ENCODE data around the gene PRRC2B. TPM values are rescaled to one million over a fixed set of nuclear protein-coding genes. Genes with fewer than 3 reads are reported as not detected.
"Not testable (repeated sequence)": the region's sequence is repeated elsewhere in the genome, so short reads cannot be mapped to it uniquely, and the experiment has no call there.

Gene PRRC2B
- total RNA-seq, 1 experiment from 2014 or later, result 219 TPM

- ChIA-PET POLR2A (no interaction called here), CTCF (no interaction called here)
Observed at GRCh38 chr9:131511880-131512279, 118.0 kb downstream of the PRRC2B start.

GRCh38 chr9:131513177-131513576 is 119.3 kb downstream of the PRRC2B start:
- ChIA-PET CTCF (no interaction called here), POLR2A (no interaction called here)
- no peak overlapping the region for H3K27ac Mint-ChIP-seq (ENCODE audit: unreplicated experiment)
- peaks cover 2% of the 10 kb centered on the region; the same call in 1 of the 2 replicates for H3K36me3 ChIP-seq (ENCODE audit: control insufficient read depth, insufficient read depth, low read length)
- intact Hi-C loops (cut with micrococcal nuclease; ENCODE audit: unreplicated experiment), result no loop called here
- H3K27me3 ChIP-seq (replicated peaks; ENCODE audit: control insufficient read depth, insufficient read depth, low read length), result no peaks in the 10 kb centered on the region
- no peak overlapping the region for H3K4me3 Mint-ChIP-seq (ENCODE audit: unreplicated experiment)
- no peaks in the 10 kb centered on the region for H3K9me3 Mint-ChIP-seq (ENCODE audit: unreplicated experiment)
- no peak for DNase-seq
- no peak overlapping the region for H3K4me3 ChIP-seq (ENCODE audit: low read depth, low read length)
- H3K27me3 Mint-ChIP-seq (ENCODE audit: insufficient read depth, unreplicated experiment), result no peaks in the 10 kb centered on the region
- TF ChIP-seq, protein P1, sequence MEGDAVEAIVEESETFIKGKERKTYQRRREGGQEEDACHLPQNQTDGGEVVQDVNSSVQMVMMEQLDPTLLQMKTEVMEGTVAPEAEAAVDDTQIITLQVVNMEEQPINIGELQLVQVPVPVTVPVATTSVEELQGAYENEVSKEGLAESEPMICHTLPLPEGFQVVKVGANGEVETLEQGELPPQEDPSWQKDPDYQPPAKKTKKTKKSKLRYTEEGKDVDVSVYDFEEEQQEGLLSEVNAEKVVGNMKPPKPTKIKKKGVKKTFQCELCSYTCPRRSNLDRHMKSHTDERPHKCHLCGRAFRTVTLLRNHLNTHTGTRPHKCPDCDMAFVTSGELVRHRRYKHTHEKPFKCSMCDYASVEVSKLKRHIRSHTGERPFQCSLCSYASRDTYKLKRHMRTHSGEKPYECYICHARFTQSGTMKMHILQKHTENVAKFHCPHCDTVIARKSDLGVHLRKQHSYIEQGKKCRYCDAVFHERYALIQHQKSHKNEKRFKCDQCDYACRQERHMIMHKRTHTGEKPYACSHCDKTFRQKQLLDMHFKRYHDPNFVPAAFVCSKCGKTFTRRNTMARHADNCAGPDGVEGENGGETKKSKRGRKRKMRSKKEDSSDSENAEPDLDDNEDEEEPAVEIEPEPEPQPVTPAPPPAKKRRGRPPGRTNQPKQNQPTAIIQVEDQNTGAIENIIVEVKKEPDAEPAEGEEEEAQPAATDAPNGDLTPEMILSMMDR (IDR thresholded peaks at IDR 0.05; ENCODE audit: insufficient read depth in 1 of 2, low read depth in 1 of 2, low read length in 1 of 2, severe bottlenecking in 1 of 2, unreplicated experiment in 1 of 2), result no peak
- BruUV-seq (replicated peaks), result no TSS peak
- H3K9me3 ChIP-seq, result no peaks in the 10 kb centered on the region
- H3K4me1 Mint-ChIP-seq (ENCODE audit: low read depth, unreplicated experiment), result no peaks in the 10 kb centered on the region
- H3K36me3 Mint-ChIP-seq (ENCODE audit: insufficient read depth, unreplicated experiment), result peaks cover 34% of the 10 kb centered on the region
- H3K4me1 ChIP-seq, result peaks cover 3% of the 10 kb centered on the region; the same call in 1 of the 2 replicates

More at GRCh38 chr9:131511880-131512279, 118.0 kb downstream of the PRRC2B start:
- Histone ChIP-seq H3K36me3 (ENCODE audit: control insufficient read depth, insufficient read depth, low read length) (peaks cover 5% of the 10 kb centered on the region), H3K4me3 (ENCODE audit: low read depth, low read length) (no peak overlapping the region), H3K9me3 (no peaks in the 10 kb centered on the region), H3K4me1 (peaks cover 3% of the 10 kb centered on the region; the same call in 1 of the 2 replicates), H3K27me3 (replicated peaks; ENCODE audit: control insufficient read depth, insufficient read depth, low read length) (no peaks in the 10 kb centered on the region)
- no peaks in the 10 kb centered on the region for H3K9me3 Mint-ChIP-seq (ENCODE audit: unreplicated experiment)
- H3K4me3 Mint-ChIP-seq (ENCODE audit: unreplicated experiment), result no peak overlapping the region
- H3K4me1 Mint-ChIP-seq (ENCODE audit: low read depth, unreplicated experiment), result no peaks in the 10 kb centered on the region
- no peaks in the 10 kb centered on the region for H3K27me3 Mint-ChIP-seq (ENCODE audit: insufficient read depth, unreplicated experiment)
- TF ChIP-seq, protein P1 (IDR thresholded peaks at IDR 0.05; ENCODE audit: insufficient read depth in 1 of 2, low read depth in 1 of 2, low read length in 1 of 2, severe bottlenecking in 1 of 2, unreplicated experiment in 1 of 2), result no peak
- DNase-seq, result no peak
- H3K36me3 Mint-ChIP-seq (ENCODE audit: insufficient read depth, unreplicated experiment), result peaks cover 29% of the 10 kb centered on the region
- intact Hi-C loops (cut with micrococcal nuclease; ENCODE audit: unreplicated experiment), result no loop called here
- BruUV-seq (replicated peaks), result no TSS peak
- no peak overlapping the region for H3K27ac Mint-ChIP-seq (ENCODE audit: unreplicated experiment)

DNA sequence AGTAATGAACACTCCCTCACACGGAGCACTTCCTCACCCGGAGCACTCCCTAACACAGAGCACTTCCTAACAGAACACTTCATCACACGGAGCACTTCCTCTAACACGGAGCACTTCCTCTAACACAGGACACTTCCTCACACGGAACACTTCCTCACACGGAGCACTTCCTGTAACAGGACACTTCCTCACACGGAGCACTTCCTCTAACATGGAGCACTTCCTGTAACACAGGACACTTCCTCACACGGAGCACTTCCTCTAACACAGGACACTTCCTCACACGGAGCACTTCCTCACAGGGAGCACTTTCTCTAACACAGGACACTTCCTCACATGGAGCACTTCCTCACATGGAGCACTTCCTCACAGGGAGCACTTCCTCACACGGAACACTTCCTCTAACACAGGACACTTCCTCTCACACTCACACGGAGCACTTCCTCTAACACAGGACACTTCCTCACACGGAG is 121.7 kb downstream of the PRRC2B start:
- H3K9me3 ChIP-seq; POLR2A ChIA-PET; CTCF ChIA-PET; H3K4me3 ChIP-seq (ENCODE audit: low read depth, low read length); H3K4me1 ChIP-seq; intact Hi-C loops (cut with micrococcal nuclease; ENCODE audit: unreplicated experiment); H3K27me3 Mint-ChIP-seq (ENCODE audit: insufficient read depth, unreplicated experiment); BruUV-seq (replicated peaks); H3K4me1 Mint-ChIP-seq (ENCODE audit: low read depth, unreplicated experiment); H3K4me3 Mint-ChIP-seq (ENCODE audit: unreplicated experiment); H3K36me3 ChIP-seq (ENCODE audit: control insufficient read depth, insufficient read depth, low read length); H3K27ac Mint-ChIP-seq (ENCODE audit: unreplicated experiment); H3K9me3 Mint-ChIP-seq (ENCODE audit: unreplicated experiment); H3K27me3 ChIP-seq (replicated peaks; ENCODE audit: control insufficient read depth, insufficient read depth, low read length); DNase-seq: not testable (repeated sequence)
- H3K36me3 Mint-ChIP-seq (ENCODE audit: insufficient read depth, unreplicated experiment), result peaks cover 40% of the 10 kb centered on the region

DNA sequence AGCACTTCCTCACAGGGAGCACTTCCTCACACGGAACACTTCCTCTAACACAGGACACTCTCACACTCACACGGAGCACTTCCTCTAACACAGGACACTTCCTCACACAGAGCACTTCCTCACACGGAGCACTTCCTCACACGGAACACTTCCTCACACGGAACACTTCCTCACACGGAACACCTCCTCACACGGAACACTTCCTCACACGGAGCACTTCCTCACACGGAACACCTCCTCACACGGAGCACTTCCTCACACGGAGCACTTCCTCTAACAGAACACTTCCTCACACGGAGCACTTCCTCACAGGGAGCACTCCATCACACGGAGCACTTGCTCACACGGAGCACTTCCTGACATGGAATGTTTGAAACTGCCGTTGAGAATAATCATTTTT is 122.2 kb downstream of the PRRC2B start:
- BruUV-seq (replicated peaks), result no TSS peak

More for the DNA sequence above, 122.2 kb downstream of the PRRC2B start:
- ChIA-PET CTCF (no interaction called here), POLR2A (no interaction called here)
- Histone ChIP-seq H3K36me3 (ENCODE audit: control insufficient read depth, insufficient read depth, low read length) (peaks cover 2% of the 10 kb centered on the region), H3K9me3 (no peaks in the 10 kb centered on the region), H3K4me3 (ENCODE audit: low read depth, low read length) (no peak overlapping the region), H3K4me1 (peaks cover 3% of the 10 kb centered on the region; the same call in 1 of the 2 replicates), H3K27me3 (replicated peaks; ENCODE audit: control insufficient read depth, insufficient read depth, low read length) (no peaks in the 10 kb centered on the region)
- no peak for DNase-seq
- Mint-ChIP-seq H3K9me3 (ENCODE audit: unreplicated experiment) (no peaks in the 10 kb centered on the region), H3K27me3 (ENCODE audit: insufficient read depth, unreplicated experiment) (no peaks in the 10 kb centered on the region), H3K4me1 (ENCODE audit: low read depth, unreplicated experiment) (no peaks in the 10 kb centered on the region), H3K4me3 (ENCODE audit: unreplicated experiment) (no peak overlapping the region), H3K27ac (ENCODE audit: unreplicated experiment) (no peak overlapping the region), H3K36me3 (ENCODE audit: insufficient read depth, unreplicated experiment) (peaks cover 40% of the 10 kb centered on the region)
- intact Hi-C loops (cut with micrococcal nuclease; ENCODE audit: unreplicated experiment), result no loop called here
- TF ChIP-seq, protein P1 (IDR thresholded peaks at IDR 0.05; ENCODE audit: insufficient read depth in 1 of 2, low read depth in 1 of 2, low read length in 1 of 2, severe bottlenecking in 1 of 2, unreplicated experiment in 1 of 2), result no peak
